H1 (cell line): ENCODE measurements around the gene COL8A2.

Source experiments
- CBX8 ChIP-seq: fragments of 300-800, 300-1000 bp; sonication (generic); IDR thresholded peaks from 2 replicates; pipeline ENCODE4 v1.7.1; 2016; ENCODE audit warnings: low read depth, low read length, borderline replicate concordance
- EP300 ChIP-seq, 2 experiments: IDR thresholded peaks; 1 replicate in 1 of 2; 2 replicates in 1 of 2; pipeline ENCODE4 v1.6.1; 2011 to 2012; ENCODE audit warnings: low read depth in 2 of 2, low read length in 2 of 2, mild to moderate bottlenecking in 2 of 2, borderline replicate concordance in 1 of 2, inconsistent platforms in 1 of 2, moderate library complexity in 1 of 2
- JUN ChIP-seq: IDR thresholded peaks from 2 replicates; pipeline ENCODE4 v1.6.1; 2011; ENCODE audit warnings: low read depth, mild to moderate bottlenecking, improper control_type of control experiment, low read length
- JUND ChIP-seq: IDR thresholded peaks from 2 replicates; pipeline ENCODE4 v1.6.1; 2011; ENCODE audit warnings: mild to moderate bottlenecking, improper control_type of control experiment, low read length
- POLR2A ChIP-seq, 2 experiments: IDR thresholded peaks; 1 replicate in 1 of 2; 2 replicates in 1 of 2; pipeline ENCODE4 v1.6.1; 2011; ENCODE audit warnings: low read depth in 2 of 2, low read length in 2 of 2, mild to moderate bottlenecking in 2 of 2; ENCODE audit errors: control extremely low read depth in 1 of 2
- RBBP5 ChIP-seq: IDR thresholded peaks from 2 replicates; pipeline ENCODE4 v1.7.1; 2012; ENCODE audit warnings: low read depth, mild to moderate bottlenecking, inconsistent platforms, low read length, moderate library complexity, borderline replicate concordance
- SIN3A ChIP-seq, 2 experiments: IDR thresholded peaks in 1 of 2; conservative IDR thresholded peaks in 1 of 2; 2 replicates each; pipeline ENCODE4 v1.6.1; 2011 to 2012; ENCODE audit warnings: low read length in 2 of 2, improper control_type of control experiment in 1 of 2, low read depth in 1 of 2, mild to moderate bottlenecking in 1 of 2
- TF ChIP-seq, protein P1 (sequence below), 3 experiments: IDR thresholded peaks; 1 replicate in 2 of 3; 2 replicates in 1 of 3; pipeline versions ENCODE4 v1.5.1 to v1.6.1; 2011; ENCODE audit warnings: low read length in 3 of 3, mild to moderate bottlenecking in 3 of 3, inconsistent platforms in 2 of 3, low read depth in 1 of 3, moderate library complexity in 1 of 3; ENCODE audit not compliant: insufficient read depth in 1 of 3; ENCODE audit errors: control extremely low read depth in 1 of 3

DNA sequence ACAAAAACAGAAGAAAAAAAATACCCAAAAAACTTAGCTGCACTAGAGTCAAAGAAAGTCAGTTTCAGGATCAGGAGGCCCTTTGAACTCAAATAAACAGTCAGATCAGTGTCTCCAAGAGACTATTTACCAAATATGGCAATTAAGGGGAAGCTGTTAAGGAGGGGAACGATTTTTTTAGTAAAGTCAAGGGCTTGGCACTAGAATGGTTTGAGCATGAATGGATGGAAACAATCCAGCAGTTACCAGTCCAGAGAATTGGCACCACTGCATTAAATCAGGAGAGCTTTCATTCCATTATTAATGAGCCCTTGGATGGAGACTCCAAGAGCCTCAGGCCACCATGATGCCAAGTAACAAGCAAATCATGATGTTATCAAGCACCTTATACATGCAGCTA lies 17.1 kb upstream of the COL8A2 start:
- TF ChIP-seq, protein P1, sequence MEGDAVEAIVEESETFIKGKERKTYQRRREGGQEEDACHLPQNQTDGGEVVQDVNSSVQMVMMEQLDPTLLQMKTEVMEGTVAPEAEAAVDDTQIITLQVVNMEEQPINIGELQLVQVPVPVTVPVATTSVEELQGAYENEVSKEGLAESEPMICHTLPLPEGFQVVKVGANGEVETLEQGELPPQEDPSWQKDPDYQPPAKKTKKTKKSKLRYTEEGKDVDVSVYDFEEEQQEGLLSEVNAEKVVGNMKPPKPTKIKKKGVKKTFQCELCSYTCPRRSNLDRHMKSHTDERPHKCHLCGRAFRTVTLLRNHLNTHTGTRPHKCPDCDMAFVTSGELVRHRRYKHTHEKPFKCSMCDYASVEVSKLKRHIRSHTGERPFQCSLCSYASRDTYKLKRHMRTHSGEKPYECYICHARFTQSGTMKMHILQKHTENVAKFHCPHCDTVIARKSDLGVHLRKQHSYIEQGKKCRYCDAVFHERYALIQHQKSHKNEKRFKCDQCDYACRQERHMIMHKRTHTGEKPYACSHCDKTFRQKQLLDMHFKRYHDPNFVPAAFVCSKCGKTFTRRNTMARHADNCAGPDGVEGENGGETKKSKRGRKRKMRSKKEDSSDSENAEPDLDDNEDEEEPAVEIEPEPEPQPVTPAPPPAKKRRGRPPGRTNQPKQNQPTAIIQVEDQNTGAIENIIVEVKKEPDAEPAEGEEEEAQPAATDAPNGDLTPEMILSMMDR (IDR thresholded peaks at IDR 0.05; ENCODE audit: control extremely low read depth in 1 of 3, insufficient read depth in 1 of 3, low read depth in 1 of 3, low read length in 3 of 3): no peak
- no peak for TF ChIP-seq RBBP5
- TF ChIP-seq JUN: no peak
- TF ChIP-seq CBX8: no peak
- TF ChIP-seq SIN3A (conservative IDR thresholded peaks at IDR 0.05 in 1 of 2, IDR thresholded peaks at IDR 0.05 in 1 of 2; ENCODE audit: low read depth in 1 of 2, low read length in 2 of 2): no peak
- TF ChIP-seq JUND: no peak
- TF ChIP-seq EP300 (IDR thresholded peaks at IDR 0.05; ENCODE audit: borderline replicate concordance in 1 of 2, low read depth in 2 of 2, low read length in 2 of 2): no peak
- no peak for TF ChIP-seq POLR2A (IDR thresholded peaks at IDR 0.05; ENCODE audit: control extremely low read depth in 1 of 2, low read depth in 2 of 2, low read length in 2 of 2)
